ENCODE data around the gene VPS37D. TPM values are rescaled to one million over a fixed set of nuclear protein-coding genes. Genes with fewer than 3 reads are reported as not detected.

Gene VPS37D
- total and polyA plus RNA-seq, 2 experiments from 2014 or later: 14.6 to 32.0 TPM

- TF ChIP-seq, protein P1, sequence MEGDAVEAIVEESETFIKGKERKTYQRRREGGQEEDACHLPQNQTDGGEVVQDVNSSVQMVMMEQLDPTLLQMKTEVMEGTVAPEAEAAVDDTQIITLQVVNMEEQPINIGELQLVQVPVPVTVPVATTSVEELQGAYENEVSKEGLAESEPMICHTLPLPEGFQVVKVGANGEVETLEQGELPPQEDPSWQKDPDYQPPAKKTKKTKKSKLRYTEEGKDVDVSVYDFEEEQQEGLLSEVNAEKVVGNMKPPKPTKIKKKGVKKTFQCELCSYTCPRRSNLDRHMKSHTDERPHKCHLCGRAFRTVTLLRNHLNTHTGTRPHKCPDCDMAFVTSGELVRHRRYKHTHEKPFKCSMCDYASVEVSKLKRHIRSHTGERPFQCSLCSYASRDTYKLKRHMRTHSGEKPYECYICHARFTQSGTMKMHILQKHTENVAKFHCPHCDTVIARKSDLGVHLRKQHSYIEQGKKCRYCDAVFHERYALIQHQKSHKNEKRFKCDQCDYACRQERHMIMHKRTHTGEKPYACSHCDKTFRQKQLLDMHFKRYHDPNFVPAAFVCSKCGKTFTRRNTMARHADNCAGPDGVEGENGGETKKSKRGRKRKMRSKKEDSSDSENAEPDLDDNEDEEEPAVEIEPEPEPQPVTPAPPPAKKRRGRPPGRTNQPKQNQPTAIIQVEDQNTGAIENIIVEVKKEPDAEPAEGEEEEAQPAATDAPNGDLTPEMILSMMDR (IDR thresholded peaks at IDR 0.05; ENCODE audit: low read depth, low read length): no peak
- DNase-seq (ENCODE audit: low read depth in 1 of 2, low spot score in 1 of 2): no peak
- Histone ChIP-seq H3K27ac (no peak overlapping the region), H3K4me1 (ENCODE audit: low read depth) (peaks cover 4% of the 10 kb centered on the region), H3K9me3 (ENCODE audit: low read depth) (no peaks in the 10 kb centered on the region), H3K4me3 (no peak overlapping the region), H3K27me3 (no peaks in the 10 kb centered on the region), H3K36me3 (peaks cover 15% of the 10 kb centered on the region)
Observed at GRCh38 chr7:73698410-73698809, 30.8 kb downstream of the VPS37D start.

GRCh38 chr7:73699370-73700068, 31.9 kb downstream of the VPS37D start:
- Histone ChIP-seq H3K36me3 (peaks cover 15% of the 10 kb centered on the region), H3K4me1 (ENCODE audit: low read depth) (peaks cover 6% of the 10 kb centered on the region), H3K4me3 (no peak overlapping the region), H3K27ac (no peak overlapping the region), H3K27me3 (no peaks in the 10 kb centered on the region), H3K9me3 (ENCODE audit: low read depth) (no peaks in the 10 kb centered on the region)
- TF ChIP-seq, protein P1 (IDR thresholded peaks at IDR 0.05; ENCODE audit: low read depth, low read length): no peak
- DNase-seq (ENCODE audit: low read depth in 1 of 2, low spot score in 1 of 2): no peak

- Histone ChIP-seq H3K27me3 (no peaks in the 10 kb centered on the region), H3K27ac (no peak overlapping the region), H3K4me1 (ENCODE audit: low read depth) (peaks cover 6% of the 10 kb centered on the region), H3K9me3 (ENCODE audit: low read depth) (no peaks in the 10 kb centered on the region), H3K36me3 (peaks cover 15% of the 10 kb centered on the region), H3K4me3 (no peak overlapping the region)
- TF ChIP-seq, protein P1 (IDR thresholded peaks at IDR 0.05; ENCODE audit: low read depth, low read length): no peak
- no peak for DNase-seq (ENCODE audit: low read depth in 1 of 2, low spot score in 1 of 2)
Observed at GRCh38 chr7:73700069-73700423, 32.4 kb downstream of the VPS37D start.

- Histone ChIP-seq H3K4me3 (no peak overlapping the region), H3K27me3 (no peaks in the 10 kb centered on the region), H3K9me3 (ENCODE audit: low read depth) (no peaks in the 10 kb centered on the region), H3K4me1 (ENCODE audit: low read depth) (peaks cover 6% of the 10 kb centered on the region), H3K27ac (no peak overlapping the region), H3K36me3 (peaks cover 9% of the 10 kb centered on the region)
- no peak for DNase-seq (ENCODE audit: low read depth in 1 of 2, low spot score in 1 of 2)
- TF ChIP-seq, protein P1 (IDR thresholded peaks at IDR 0.05; ENCODE audit: low read depth, low read length): no peak
Observed at GRCh38 chr7:73700581-73701134, 33.0 kb downstream of the VPS37D start.

DNA sequence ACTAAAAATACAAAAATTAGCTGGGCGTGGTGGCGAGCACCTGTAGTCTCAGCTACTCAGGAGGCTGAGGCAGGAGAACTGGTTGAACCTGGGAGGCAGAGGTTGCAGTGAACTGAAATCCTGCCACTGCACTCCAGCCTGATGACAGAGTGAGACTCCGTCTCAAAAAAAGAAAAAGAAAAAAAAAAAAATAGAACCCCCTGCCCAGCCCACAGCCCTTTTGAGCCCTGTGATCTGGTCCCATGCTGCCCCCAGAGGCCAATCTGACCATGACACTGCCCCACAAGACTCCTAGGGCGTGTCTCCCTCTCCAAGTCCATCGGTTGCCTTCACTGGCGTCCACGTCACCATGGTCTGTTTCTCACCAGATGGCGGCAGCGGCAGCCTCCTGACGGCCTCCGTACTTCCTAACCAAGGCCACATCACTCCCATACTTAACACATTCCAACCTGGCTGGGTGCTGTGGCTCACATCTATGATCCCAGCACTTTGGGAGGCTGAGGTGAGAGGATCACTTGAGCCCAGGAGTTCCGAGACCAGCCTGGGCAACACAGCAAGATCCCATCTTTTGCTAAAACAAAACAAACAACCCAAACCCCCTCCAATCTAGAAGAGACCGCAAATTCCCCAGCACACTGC, 33.8 kb downstream of the VPS37D start:
- H3K36me3 ChIP-seq: peaks cover 7% of the 10 kb centered on the region
- no peak overlapping the region for H3K4me3 ChIP-seq
- peaks cover 6% of the 10 kb centered on the region for H3K4me1 ChIP-seq (ENCODE audit: low read depth)
- H3K9me3 ChIP-seq (ENCODE audit: low read depth): no peaks in the 10 kb centered on the region
- no peaks in the 10 kb centered on the region for H3K27me3 ChIP-seq
- TF ChIP-seq, protein P1 (IDR thresholded peaks at IDR 0.05; ENCODE audit: low read depth, low read length): peak; percentile 67
- DNase-seq (ENCODE audit: low read depth in 1 of 2, low spot score in 1 of 2): peak; percentile 48 to 57
- H3K27ac ChIP-seq: no peak overlapping the region
